ENCODE measurements around the gene CAPN1.
"Not testable (repeated sequence)": the region's sequence is repeated elsewhere in the genome, so short reads cannot be mapped to it uniquely, and the experiment has no call there.

CAPN1 gene

DNA sequence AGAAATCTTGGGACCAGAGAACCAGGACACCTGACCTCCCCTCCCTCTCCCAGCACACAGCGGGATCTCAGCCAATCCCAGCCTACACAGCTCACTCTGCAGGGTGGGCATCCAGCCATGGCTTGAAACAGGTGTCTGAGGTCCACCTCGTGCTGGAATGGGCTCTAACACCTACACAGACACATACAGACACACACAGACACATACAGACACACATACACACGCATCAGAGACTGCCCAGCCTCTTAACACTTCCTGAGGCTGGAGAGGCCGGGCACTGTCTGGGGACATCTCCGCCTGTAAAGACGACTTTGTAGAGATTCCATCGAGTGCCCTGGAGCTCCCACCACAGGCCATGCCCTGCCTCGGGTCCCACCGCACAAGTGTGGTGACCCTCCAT lies 36.7 kb downstream of the CAPN1 start:
- no peak for DNase-seq

- DNase-seq: no peak
These were observed 38.1 kb downstream of the CAPN1 start for GRCh38 chr11:65219930-65220213.

DNA sequence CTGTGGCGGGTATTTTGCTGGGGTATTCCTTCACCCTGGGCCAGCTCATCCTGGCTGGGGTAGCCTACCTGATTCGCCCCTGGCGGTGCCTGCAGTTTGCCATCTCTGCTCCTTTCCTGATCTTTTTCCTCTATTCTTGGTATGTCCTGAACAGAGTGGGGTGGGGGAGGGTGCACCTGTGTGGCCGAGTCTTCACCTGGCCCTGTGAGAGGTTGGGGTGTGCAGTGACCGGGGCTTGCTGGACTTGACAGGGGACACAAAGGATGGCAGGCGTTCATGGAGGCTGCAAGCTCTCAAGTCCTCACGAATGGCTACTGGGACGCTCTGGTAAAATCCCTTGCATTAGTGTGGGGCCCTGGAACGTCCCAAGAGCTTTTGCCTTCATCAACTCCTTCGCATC lies 39.3 kb downstream of the CAPN1 start:
- no peak for DNase-seq

GRCh38 chr11:65223011-65223410 lies 41.3 kb downstream of the CAPN1 start:
- DNase-seq: no peak

GRCh38 chr11:65224930-65225278 lies 43.2 kb downstream of the CAPN1 start:
- DNase-seq: no peak

DNA sequence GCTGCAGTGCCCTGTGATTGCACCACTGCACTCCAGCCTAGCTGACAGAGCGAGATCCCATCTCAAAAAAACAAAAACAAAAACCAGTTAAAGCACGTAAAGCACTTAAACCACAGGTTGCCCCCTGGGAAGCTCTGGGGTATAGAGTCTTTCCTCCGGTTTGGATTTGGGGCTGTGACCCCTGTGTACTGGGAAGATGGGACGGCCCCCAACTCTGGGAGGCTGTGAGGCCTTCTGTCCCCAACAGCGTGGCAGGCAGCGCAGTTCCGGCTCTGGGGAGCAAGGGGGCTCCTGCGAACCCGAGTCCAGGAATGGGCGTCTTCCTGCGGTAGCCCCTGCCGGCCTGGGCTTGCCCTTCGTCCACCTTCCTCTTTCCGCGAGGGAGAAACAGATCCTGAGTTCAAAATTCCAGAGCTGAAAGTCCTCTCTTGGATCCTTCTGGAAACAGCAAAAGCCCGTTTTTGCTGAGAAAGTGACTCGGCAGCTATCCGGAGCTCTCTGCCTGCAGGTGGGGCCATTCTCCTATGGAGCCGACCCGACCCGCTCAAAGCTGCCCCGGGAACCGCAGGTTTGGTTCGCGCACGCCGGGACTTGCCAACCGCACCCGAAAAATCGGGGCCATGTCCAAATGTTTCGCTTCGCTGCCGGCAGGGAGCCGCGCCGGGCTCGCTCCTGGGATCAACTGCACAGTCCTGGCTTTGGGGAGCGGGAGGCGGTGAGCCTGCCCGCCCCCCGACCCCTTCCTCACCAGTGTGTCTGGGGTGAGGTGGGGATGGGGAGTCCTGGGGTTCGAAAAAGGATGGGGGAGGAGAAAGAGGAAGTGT lies 43.8 kb downstream of the CAPN1 start:
- peak; percentile 86 for DNase-seq

- DNase-seq: no peak
These were observed 44.3 kb downstream of the CAPN1 start for GRCh38 chr11:65226103-65226442.

GRCh38 chr11:65227879-65228278 lies 46.2 kb downstream of the CAPN1 start:
- no peak for DNase-seq

DNA sequence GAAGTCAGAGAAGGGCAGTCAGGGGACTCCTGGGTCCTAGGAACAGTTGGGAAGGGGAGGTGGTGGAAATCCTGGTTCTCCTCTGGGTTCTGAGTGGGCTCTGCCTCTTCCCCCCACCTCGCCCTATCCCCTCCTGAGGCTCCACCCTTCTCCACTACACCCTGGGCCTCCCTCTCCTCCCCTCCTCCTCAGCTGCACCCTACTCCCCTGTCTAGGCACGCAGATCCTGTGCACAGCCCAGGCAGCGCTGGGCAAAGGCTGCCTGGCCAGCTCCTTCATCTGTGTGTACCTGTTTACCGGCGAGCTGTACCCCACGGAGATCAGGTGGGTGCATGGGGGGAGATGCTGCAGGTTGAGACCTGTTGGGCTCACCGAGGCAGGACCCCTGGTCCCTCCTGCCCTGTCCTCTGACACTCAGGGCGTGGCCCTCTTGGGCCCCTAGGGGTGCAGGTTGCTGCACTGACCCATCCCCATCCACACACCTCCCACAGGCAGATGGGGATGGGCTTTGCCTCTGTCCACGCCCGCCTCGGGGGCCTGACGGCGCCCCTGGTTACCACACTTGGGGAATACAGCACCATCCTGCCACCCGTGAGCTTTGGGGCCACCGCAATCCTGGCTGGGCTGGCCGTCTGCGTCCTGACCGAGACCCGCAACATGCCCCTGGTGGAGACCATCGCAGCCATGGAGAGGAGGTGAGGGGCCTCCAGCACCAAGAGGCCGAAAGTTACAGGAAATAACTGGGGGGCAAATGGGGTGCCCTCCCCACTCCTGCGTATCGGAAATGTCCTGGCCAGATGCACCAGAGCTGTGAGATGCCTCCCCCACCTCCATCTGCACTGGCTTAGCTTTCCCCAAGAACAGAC lies 54.7 kb downstream of the CAPN1 start:
- DNase-seq: no peak

- not testable (repeated sequence) for DNase-seq
These were observed 56.6 kb downstream of the CAPN1 start for GRCh38 chr11:65238302-65238701.

- no peak for DNase-seq
These were observed 59.4 kb downstream of the CAPN1 start for GRCh38 chr11:65241134-65241533.

DNA sequence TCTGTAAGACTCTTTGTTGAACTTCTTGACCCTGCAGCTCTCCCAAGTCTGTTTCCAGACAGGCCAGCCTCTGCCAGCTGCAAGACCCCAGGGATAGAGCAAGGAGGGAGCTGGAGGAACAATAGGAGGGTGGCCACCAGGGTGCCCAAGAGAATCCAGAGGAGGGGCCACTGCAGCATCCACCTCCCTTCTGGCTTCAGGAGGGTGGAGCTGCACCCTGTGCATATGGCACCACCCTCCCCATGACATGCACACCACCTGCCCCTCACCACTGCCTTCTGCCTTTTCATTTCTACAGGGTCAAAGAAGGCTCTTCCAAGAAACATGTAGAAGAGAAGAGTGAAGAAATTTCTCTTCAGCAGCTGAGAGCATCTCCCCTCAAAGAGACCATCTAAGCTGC lies 60.0 kb downstream of the CAPN1 start:
- DNase-seq: no peak

DNA sequence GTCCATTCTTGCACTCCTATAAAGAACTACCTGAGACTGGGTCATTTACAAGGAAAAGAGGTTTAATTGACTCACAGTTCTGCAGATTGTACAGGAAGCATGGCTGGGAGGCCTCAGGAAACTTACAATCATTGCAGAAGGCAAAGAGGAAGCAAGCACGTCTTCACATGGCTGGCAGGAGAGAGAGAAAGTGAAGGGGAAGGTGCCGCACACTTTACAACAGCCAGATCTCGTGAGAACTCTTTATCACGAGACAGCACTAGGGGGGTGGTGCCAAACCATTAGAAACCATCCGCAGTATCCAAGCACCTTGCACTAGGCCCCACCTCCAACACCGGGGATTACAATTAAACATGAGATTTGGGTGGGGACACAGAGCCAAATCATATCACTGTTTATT lies 60.7 kb downstream of the CAPN1 start:
- DNase-seq: no peak

- no peak for DNase-seq
These were observed 62.1 kb downstream of the CAPN1 start for GRCh38 chr11:65243797-65244196.

DNA sequence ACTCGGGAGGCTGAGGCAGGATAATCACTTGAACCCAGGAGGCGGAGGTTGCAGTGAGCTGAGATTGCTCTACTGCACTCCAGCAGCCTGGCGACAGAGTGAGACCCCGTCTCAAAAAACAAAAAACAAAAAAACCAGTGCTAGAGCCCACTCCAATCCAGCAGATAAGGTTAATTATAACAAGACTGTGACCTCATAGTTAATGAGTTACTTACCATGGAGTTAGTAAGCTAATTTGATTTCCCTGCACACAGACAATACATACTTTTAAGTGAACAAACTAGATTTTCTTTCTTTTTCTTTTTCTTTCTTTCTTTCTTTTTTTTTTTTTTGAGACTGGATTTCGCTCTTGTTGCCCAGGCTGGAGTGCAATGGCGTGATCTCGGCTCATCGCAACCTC lies 63.3 kb downstream of the CAPN1 start:
- not testable (repeated sequence) for DNase-seq

DNA sequence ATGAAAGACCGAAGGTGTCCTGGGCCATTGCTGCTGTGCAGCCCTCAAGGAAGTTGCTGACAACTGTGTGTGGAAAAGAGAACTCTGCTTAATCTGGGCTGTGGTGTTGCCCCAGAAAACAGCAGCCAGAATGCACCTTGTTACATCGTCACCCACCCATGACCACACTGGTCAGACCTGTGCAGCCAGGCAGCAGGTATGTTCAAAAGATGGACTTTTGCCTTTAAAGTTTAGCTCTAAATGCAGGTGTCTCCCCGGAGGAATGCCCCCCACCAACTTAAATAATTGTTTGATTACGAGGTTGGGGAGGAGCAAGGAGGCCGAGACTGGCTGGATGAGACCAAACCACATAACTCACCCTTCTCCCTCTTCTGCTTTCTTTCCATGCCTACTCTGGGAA lies 64.8 kb downstream of the CAPN1 start:
- no peak for DNase-seq

DNA sequence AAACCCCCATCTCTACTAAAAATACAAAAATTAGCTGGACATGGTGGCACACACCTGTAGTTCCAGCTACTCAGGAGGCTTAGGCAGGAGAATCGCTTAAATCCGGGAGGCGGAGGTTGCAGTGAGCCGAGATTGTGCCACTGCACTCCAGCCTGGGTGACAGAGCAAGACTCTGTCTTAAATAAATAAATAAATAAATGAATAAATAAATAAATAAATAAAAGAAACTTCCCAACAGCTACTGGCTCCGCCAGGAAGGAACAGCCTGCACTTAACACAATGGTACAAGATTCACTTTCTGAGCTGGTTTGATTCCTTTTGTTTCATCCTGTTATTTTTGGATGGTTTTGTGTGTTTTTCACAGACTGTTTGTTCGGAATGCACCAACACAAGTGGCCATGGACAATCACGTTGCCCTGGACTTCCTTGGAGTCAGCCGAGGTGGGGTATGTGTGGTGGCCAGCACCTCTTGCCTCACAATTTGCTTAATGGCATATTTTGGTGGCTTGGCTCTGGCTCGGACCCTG lies 66.5 kb downstream of the CAPN1 start:
- DNase-seq: peak; percentile 36

DNA sequence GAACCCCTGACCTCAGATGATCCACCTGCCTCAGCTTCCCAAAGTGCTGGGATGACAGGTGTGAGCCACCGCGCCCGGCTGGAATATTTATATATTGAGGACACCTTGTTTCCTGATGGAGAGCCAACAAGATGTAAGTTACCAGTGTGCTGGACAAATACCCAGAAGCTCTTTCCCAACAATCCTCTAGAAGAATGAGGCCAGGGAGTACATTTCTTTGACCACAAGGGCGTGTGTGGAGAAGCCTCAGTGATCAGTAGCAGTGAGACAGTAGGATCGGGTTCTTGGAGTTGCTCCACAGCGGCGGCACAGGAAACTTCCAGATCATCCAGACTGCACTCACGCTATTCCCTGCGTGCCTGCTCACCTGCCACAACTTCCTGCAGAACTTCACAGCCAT lies 69.7 kb downstream of the CAPN1 start:
- no peak for DNase-seq

GRCh38 chr11:65254724-65255123 lies 73.0 kb downstream of the CAPN1 start:
- no peak for DNase-seq

DNA sequence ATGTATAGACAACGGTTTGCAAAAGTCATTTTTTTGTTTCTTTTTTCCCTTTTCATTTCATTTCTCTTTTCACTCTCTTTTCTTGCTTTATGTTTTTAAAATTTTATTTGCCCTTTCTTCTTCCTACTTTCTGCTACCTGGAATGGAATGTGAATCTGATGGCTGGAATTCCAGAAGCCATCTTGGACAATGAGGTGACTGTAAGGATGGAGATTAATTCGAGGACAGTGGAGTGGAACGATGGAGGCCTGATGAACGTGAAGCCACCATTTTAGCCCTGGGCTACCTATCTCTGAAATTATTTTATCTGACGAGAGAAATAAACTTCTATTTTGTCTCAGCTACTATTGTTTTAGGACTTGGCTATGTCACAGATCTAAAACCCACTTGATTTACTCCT lies 77.3 kb downstream of the CAPN1 start:
- no peak for DNase-seq

DNA sequence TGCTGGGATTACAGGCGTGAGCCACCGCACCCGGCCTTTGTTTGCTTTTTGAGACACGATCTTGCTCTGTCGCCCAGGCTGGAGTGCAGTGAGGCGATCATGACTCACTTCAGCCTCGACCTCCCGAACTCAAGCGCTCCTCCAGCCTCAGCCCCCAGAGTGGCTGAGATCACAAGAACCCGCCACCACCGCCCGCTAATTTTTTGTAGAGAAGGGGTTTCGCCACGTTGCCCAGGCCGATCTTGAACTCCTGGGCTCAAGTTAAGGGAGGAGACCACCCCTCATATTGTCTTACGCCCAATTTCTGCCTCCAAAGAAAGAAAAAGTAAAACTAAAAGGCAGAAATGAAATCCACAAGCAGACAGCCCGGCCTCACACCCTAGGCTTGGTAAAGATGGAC lies 78.6 kb downstream of the CAPN1 start:
- DNase-seq: peak; percentile 50

- DNase-seq: peak; percentile 62
These were observed 79.2 kb downstream of the CAPN1 start for GRCh38 chr11:65260756-65261590.

All from activated effector memory CD4-positive, alpha-beta T cell treated with anti-CD3 and anti-CD28 coated beads, Interleukin-2, amount 50 U/mL, for 16 hours (primary cell).